ENCODE data around the gene NRF1. TPM values are rescaled to one million over a fixed set of nuclear protein-coding genes. Genes with fewer than 3 reads are reported as not detected.
"Not testable (repeated sequence)": the region's sequence is repeated elsewhere in the genome, so short reads cannot be mapped to it uniquely, and the experiment has no call there.

Gene NRF1
- total RNA-seq, 4 donors from 2014 or later = 16.9 to 37.1 (median 27.0) TPM

DNA sequence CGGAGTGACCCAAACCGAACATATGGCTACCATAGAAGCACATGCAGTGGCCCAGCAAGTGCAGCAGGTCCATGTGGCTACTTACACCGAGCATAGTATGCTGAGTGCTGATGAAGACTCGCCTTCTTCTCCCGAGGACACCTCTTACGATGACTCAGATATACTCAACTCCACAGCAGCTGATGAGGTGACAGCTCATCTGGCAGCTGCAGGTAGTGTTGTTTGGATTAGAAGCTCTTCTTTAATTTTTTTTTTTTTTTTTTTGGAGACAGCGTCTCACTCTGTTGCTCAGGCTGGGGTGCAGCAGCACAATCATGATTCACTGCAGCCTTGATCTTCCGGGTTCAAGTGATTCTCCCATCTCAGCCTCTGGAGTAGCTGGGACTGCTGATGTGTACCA, 45.8 kb downstream of the NRF1 start:
- no peak overlapping the region for H3K4me3 ChIP-seq (replicated peaks in 1 of 3)
- WGBS, 2 donors = 93 to 96% methylated on average over 8 of the region's 8 CpGs
- H3K36me3 ChIP-seq = peaks cover 12 to 21% of the 10 kb centered on the region in 2 donors
- intact Hi-C loops (cut with DNase I) = no loop called here
- H3K27ac ChIP-seq = no peak overlapping the region
- no peaks in the 10 kb centered on the region for H3K27me3 ChIP-seq
- no peaks in the 10 kb centered on the region for H3K4me1 ChIP-seq
- DNase-seq = no peak
- H3K9me3 ChIP-seq = no peaks in the 10 kb centered on the region
- TF ChIP-seq CTCF (IDR thresholded peaks at IDR 0.05) = no peak
- TF ChIP-seq POLR2A (IDR thresholded peaks at IDR 0.05) = no peak

DNA sequence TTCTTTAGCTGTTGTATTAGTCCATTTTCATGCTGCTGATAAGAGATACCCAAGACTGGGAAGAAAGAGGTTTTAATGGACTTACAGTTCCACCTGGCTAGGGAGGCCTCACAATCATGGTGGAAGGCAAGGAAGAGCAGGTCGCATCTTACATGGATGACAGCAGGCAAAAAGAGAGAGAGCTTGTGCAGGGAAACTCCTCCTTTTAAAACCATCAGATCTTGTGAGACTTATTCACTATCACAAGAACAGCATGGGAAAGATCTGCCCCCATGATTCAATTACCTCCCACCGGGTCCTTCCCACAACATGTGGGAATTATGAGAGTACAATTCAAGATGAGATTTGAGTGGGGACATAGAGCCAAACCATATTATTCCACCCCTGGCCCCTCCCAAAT, 48.4 kb downstream of the NRF1 start:
- H3K36me3 ChIP-seq = peaks cover 12 to 21% of the 10 kb centered on the region in 2 donors
- DNase-seq; intact Hi-C loops (cut with DNase I); H3K27ac ChIP-seq; H3K4me3 ChIP-seq (replicated peaks in 1 of 3); H3K4me1 ChIP-seq; H3K27me3 ChIP-seq; H3K9me3 ChIP-seq: not testable (repeated sequence)
- 81 to 92% methylated on average over 2 of the region's 2 CpGs for WGBS, 2 donors

GRCh38 chr7:129661645-129662182, 50.2 kb downstream of the NRF1 start:
- intact Hi-C loops (cut with DNase I) = no loop called here

DNA sequence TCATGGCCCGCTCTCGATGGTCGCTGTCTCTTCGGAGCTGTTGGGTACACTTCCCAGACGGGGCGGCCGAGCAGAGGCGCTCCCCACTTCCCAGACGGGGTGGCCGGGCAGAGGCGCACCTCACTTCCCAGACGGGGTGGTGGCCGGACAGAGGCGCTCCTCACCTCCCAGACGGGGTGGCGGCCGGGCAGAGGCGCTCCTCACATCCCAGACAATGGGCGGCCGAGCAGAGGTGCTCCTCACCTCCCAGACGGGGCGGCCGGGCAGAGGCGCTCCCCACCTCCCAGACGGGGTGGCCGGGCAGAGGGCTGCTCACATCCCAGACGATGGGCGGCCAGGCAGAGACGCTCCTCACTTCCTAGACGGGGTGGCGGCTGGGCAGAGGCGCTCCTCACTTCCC, 51.7 kb downstream of the NRF1 start:
- H3K4me1 ChIP-seq; intact Hi-C loops (cut with DNase I); H3K4me3 ChIP-seq (replicated peaks in 1 of 3); DNase-seq; H3K27ac ChIP-seq; H3K27me3 ChIP-seq; H3K9me3 ChIP-seq: not testable (repeated sequence)
- WGBS, 2 donors = 97 to 98% methylated on average over 20 to 25 of the region's 32 CpGs
- peaks cover 10 to 12% of the 10 kb centered on the region in 2 donors for H3K36me3 ChIP-seq

More at GRCh38 chr7:129661645-129662182, 50.2 kb downstream of the NRF1 start:
- H3K27ac ChIP-seq = no peak overlapping the region
- WGBS, 2 donors = 98 to 99% methylated on average over 4 of the region's 4 CpGs
- H3K4me3 ChIP-seq (replicated peaks in 1 of 3) = no peak overlapping the region
- TF ChIP-seq CTCF (IDR thresholded peaks at IDR 0.05) = no peak
- TF ChIP-seq POLR2A (IDR thresholded peaks at IDR 0.05) = no peak
- no peaks in the 10 kb centered on the region for H3K9me3 ChIP-seq
- no peak for DNase-seq
- peaks cover 6 to 8% of the 10 kb centered on the region in 2 donors for H3K4me1 ChIP-seq
- no peaks in the 10 kb centered on the region for H3K27me3 ChIP-seq
- peaks cover 12 to 21% of the 10 kb centered on the region in 2 donors for H3K36me3 ChIP-seq

- Histone ChIP-seq H3K27me3 (no peaks in the 10 kb centered on the region), H3K9me3 (no peaks in the 10 kb centered on the region), H3K4me3 (replicated peaks in 1 of 3) (no peak overlapping the region), H3K27ac (no peak overlapping the region), H3K4me1 (peaks cover 6 to 8% of the 10 kb centered on the region in 2 donors), H3K36me3 (peaks cover 9 to 11% of the 10 kb centered on the region in 2 donors)
- intact Hi-C loops (cut with DNase I) = loop anchor here (5.0 kb wide), 1 partner anchor 348 kb away; no protein-coding TSS in a partner anchor
- 80 to 86% methylated on average over 5 of the region's 5 CpGs for WGBS, 2 donors
- no peak for DNase-seq
- TF ChIP-seq POLR2A (IDR thresholded peaks at IDR 0.05) = no peak
- peak in 4 of 6 experiments; percentile 31 to 62 (median 43) for TF ChIP-seq CTCF (IDR thresholded peaks at IDR 0.05)
These were observed 52.8 kb downstream of the NRF1 start for GRCh38 chr7:129664029-129665012.

- WGBS, 2 donors = 63 to 71% methylated on average over 3 of the region's 3 CpGs
- peaks cover 6 to 8% of the 10 kb centered on the region in 2 donors for H3K4me1 ChIP-seq
- peak; percentile 82 to 83 for DNase-seq
- no peak for TF ChIP-seq POLR2A (IDR thresholded peaks at IDR 0.05)
- TF ChIP-seq CTCF (IDR thresholded peaks at IDR 0.05) = no peak
- intact Hi-C loops (cut with DNase I) = loop anchor here (5.0 kb wide), 1 partner anchor 347 kb away; no protein-coding TSS in a partner anchor
- H3K4me3 ChIP-seq (replicated peaks in 1 of 3) = no peak overlapping the region
- no peak overlapping the region for H3K27ac ChIP-seq
- H3K27me3 ChIP-seq = no peaks in the 10 kb centered on the region
- H3K9me3 ChIP-seq = no peaks in the 10 kb centered on the region
- H3K36me3 ChIP-seq = peaks cover 2 to 9% of the 10 kb centered on the region in 2 donors
These were observed 53.5 kb downstream of the NRF1 start for GRCh38 chr7:129665013-129665401.

Data from thyroid gland (tissue), 4 donors.